DND-41 (cell line): ENCODE results near the gene KIF26A.

Experiments
- EZH2 ChIP-seq: IDR thresholded peaks from 3 replicates; pipeline ENCODE4 v1.6.1; 2012; ENCODE audit warnings: borderline replicate concordance, low read depth, mild to moderate bottlenecking, moderate library complexity, low read length, inconsistent platforms; ENCODE audit not compliant: severe bottlenecking
- TF ChIP-seq, protein P1 (sequence below): IDR thresholded peaks from 2 replicates; pipeline ENCODE4 v1.5.1; 2012; ENCODE audit warnings: borderline replicate concordance, low read length, moderate library complexity, mild to moderate bottlenecking; ENCODE audit not compliant: poor library complexity, severe bottlenecking; ENCODE audit errors: extremely low read depth

DNA sequence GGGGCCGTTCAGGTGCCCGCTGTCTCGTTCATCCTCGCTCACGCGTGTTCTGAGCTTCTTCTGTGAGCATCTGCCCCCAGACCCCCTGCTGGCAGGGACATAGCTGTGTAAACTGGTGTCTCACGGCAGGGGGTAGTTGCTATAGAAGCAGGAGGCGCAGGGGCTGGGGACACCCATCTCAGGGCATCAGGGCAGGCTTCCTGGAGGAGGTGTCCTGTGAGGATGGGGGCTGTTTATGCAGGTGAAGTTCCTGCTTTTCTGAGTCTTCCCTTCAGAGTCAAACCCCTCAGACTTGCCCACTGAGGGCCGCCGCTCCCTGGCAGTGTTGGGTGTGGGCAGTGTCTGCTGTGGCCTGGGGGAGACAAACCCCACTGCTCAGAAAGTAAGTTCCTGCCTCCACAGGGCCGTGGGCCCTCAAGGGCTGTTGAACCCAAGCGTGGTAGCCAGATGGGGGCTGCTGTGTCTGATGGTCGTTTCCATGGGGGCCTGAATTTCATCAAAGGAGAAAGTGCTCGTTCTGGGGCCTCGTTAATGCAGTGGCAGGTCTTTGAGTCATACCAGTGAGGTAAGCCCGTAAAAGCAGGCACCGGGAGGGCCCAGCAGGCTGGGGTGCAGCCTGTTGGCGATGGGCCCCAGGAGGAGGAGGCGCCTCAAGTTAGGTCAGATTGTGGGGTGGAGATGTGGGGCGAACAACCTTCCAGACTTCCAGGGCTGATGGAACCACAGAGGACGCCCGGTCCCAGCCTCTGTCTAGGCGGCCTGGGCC, 23.4 kb downstream of the KIF26A start:
- TF ChIP-seq, protein P1, sequence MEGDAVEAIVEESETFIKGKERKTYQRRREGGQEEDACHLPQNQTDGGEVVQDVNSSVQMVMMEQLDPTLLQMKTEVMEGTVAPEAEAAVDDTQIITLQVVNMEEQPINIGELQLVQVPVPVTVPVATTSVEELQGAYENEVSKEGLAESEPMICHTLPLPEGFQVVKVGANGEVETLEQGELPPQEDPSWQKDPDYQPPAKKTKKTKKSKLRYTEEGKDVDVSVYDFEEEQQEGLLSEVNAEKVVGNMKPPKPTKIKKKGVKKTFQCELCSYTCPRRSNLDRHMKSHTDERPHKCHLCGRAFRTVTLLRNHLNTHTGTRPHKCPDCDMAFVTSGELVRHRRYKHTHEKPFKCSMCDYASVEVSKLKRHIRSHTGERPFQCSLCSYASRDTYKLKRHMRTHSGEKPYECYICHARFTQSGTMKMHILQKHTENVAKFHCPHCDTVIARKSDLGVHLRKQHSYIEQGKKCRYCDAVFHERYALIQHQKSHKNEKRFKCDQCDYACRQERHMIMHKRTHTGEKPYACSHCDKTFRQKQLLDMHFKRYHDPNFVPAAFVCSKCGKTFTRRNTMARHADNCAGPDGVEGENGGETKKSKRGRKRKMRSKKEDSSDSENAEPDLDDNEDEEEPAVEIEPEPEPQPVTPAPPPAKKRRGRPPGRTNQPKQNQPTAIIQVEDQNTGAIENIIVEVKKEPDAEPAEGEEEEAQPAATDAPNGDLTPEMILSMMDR: no peak
- TF ChIP-seq EZH2: no peak
